DOHH2 (cell line): Measurements from ENCODE around the gene ERVFRD-1.

Experiments used
- CTCF ChIP-seq: fragments of 200-600 bp; sonication (generic); IDR thresholded peaks from one replicate; pipeline ENCODE4 v1.5.1; 2014; ENCODE audit warnings: antibody characterized with exemption, mild to moderate bottlenecking, low read depth, low read length; ENCODE audit not compliant: poor library complexity, severe bottlenecking
- EZH2phosphoT487 ChIP-seq: fragments of 200-600 bp; sonication (generic); IDR thresholded peaks from 2 replicates; pipeline ENCODE4 v1.6.1; 2017; ENCODE audit warnings: borderline replicate concordance, mild to moderate bottlenecking, antibody characterized with exemption, low read length, moderate library complexity, mixed read lengths

DNA sequence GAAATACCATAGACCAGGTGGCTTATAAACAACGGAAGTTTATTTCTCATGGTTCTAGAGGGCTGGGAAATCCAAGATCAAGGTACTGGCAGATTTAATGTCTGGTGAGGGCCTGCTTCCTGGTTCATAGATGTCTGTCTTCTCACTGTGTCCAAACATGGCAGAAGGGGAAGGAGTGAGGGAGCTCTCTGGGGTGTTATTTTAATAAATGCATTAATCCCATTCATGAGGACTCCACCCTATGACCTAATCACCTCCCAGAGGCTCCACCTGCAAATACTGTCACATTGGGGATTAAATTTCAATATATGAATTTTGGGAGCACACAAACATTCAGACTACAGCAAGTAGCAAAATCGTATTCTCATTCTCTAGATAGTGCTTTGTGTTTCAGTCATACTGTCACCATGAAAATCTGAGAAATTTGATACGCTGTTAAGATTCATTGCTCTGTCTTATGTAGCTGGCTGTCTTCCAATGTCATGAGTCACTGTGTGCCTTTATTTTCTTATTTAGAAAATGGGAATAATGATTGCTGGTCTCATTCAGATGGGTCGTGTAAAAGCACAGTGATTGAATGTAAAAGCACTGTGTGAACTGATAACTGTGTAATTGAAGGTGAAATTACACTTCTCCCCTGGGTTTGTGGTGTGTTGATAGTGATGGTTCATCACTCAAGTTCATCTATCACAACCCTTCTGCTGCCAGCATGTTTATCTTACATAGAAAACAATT, 8.9 kb upstream of the ERVFRD-1 start:
- TF ChIP-seq CTCF (no peak), EZH2phosphoT487 (no peak)
